ENCODE measurements around the gene IL1RAPL1.
"Not testable (repeated sequence)": the region's sequence is repeated elsewhere in the genome, so short reads cannot be mapped to it uniquely, and the experiment has no call there.

The IL1RAPL1 gene

DNA sequence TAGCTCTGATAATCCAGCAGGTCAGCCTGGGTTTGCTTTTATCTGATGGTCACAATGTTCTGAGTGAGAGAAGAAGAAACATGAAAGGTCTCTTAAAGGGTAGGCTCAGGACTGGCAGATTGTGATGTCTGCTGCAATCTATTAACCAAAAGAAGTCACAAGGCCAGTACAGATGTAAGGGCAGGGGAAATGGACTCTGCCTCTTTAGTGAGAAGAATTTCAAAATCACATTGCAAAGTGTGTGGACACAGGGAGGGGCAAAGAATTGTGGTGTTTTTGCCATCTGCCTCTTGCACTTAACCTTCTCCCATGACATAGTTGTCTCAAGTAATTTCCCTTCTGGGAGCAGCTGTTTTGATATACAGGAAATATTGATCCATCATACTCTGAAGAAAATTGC, 40.9 kb downstream of the IL1RAPL1 start:
- DNase-seq (ENCODE audit: low read depth) = no peak

DNA sequence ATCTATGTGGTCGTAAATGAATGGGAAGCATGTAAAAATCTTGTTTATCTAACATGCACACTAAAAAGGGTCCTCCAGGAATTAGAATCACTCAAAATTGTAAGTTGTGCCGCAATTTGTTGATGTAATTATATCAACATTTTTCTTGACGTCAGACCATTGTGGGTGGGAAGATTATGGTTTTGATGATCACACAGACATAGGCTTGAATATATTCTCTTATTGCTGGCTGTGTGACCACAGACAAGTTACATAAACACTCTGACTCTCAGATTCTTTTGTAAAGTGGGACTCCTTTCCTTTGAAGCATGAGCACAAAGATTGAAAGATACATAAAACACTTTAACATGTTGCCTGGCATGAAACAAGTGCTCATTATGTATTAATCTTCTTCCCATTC, 51.5 kb downstream of the IL1RAPL1 start:
- DNase-seq (ENCODE audit: low read depth) = no peak

DNA sequence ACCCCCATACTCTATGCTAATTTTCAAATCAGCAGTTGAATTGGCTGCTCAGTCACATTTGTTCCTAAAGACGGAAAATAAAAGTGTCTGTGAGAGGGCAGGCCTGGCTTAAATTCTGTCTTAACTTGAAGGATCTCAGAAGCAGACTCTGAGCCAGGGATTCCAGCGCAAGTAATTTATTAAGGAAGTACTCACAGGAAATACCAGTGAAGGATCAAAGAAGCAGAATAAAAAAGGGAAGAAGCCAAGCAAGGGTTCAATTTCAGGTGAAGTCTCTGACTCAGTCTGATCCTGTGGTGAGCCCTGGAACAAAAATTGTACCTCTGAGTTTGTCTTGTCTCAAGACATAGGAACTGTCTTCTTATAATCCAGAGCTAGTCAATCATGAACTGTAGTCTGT, 52.2 kb downstream of the IL1RAPL1 start:
- DNase-seq (ENCODE audit: low read depth) = no peak

DNA sequence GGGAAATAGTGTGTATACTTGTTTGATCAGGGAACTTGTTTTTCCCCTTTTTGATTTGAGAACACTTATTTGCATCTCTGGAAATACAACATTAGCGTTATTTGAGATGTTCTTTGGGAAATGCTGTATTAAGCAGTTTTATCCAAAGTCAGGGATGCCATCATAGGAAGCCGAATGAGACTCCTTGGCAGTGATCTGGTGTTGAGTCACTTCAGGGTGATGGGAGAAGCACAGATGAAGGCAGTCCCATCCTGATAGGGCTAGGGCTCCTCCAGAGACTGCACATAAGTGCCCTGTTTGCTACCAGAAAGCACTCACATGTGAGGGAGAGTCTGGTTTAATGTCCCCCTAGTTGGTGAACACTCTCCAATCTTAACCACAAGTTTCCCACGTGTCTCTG, 62.3 kb downstream of the IL1RAPL1 start:
- DNase-seq (ENCODE audit: low read depth) = no peak

DNA sequence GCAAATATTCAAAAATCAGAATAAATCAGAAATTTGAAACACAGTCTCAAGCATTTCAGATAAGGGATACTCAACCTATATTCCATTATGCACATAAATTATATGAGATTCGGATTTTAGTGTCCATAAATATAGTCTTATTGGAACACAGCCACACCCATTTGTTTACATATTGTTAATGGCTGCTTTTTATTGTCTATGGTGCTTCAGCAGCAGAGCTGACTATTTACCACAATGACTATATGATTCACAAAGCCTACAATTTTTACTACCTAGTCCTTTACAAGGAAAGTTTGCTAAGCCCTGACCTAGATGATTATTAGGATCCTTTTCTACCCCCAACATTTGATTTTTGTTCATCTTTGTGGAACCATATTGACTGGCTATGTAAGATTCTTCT, 63.9 kb downstream of the IL1RAPL1 start:
- DNase-seq (ENCODE audit: low read depth) = no peak

DNA sequence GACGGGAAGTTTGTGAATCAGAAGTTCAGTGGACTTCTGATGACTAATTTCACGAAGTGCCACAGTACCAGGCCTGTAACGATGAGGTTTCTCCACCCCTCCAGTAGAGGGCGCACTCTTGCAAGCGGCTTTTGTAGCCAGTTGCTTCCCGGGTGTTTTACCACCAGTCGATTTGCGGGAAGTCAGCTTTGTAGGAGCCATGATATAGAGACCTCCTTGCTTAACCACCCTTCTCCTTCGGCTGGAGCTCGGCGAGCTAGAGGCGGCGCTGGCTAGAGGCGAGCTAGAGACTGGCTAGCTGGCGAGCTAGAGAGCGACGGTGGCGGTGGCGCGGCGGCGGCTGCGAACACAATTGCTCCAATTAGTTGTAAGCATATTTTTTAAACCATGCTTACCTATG, 72.0 kb downstream of the IL1RAPL1 start:
- no peak for DNase-seq (ENCODE audit: low read depth)

DNA sequence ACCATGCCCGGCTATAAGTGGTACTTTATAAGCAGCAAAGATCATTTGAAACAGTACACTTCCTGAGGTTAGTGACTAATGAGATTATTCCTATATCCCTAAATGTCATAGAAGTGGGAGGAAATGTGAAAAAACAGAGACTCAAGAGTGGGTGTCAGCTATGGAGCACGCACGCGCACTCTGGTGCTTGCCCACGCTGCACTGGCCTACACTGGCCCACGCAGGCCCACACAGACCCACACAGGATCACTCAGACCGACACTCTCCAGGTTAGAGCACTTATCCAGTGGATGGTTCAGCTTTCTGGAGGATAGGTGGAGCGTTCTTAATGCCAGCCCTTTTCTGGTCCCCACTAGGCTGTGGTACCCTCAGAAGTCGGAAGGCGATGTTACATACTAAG, 78.5 kb downstream of the IL1RAPL1 start:
- no peak for DNase-seq (ENCODE audit: low read depth)

DNA sequence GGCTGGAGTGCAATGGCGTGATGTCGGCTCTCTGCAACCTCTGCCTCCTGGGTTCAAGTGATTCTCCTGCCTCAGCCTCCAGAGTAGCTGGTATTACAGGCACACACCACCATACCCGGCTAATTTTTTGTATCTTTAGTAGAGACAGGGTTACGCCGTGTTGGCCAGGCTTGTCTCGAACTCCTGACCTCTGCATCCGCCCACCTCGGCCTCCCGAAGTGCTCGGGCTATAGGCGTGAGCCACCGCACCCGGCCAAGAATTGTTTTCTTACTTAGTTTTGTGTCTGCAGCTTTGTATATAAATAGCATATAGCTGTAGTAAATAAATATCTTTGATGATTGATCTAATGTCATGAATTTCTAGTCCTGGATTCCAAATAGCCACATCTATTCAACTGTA, 81.1 kb downstream of the IL1RAPL1 start:
- DNase-seq (ENCODE audit: low read depth) = no peak

DNA sequence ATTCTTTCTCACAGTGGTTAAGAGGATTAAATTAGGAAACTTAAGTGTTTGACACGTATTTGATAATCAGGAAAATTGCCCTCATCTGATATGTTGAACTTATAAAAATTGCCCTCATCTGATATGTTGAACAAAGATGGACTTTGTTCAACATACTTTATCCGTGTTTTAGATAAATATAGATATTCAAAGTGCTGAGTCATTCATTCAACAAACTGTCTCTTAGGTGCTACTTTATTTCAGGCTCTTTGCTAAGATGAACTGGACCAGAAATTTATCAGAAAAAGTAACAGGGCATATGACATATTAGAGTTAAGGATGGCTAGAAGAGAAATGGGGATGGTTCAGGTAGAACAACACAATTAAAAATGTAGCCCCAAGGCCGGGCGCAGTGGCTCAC, 81.7 kb downstream of the IL1RAPL1 start:
- DNase-seq (ENCODE audit: low read depth) = no peak

DNA sequence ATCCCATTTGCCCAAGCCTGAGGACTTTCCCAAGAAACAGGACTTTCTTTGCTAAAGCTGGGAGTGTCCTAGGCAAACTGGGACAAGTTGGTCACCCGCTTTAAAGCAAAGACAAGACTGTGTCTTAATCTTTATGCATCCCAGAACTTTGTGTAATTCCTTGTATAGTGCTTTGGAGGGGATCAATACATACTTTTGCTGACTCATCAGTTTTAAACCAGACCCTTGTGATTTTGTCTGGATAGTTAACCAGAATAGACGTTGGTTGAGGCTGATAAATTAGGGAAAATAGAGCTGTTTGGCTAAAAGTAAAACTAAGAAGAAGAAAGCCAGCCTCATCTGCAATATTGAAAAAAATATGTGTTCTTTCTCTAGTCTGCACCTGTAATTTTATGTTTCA, 82.8 kb downstream of the IL1RAPL1 start:
- no peak for DNase-seq (ENCODE audit: low read depth)

DNA sequence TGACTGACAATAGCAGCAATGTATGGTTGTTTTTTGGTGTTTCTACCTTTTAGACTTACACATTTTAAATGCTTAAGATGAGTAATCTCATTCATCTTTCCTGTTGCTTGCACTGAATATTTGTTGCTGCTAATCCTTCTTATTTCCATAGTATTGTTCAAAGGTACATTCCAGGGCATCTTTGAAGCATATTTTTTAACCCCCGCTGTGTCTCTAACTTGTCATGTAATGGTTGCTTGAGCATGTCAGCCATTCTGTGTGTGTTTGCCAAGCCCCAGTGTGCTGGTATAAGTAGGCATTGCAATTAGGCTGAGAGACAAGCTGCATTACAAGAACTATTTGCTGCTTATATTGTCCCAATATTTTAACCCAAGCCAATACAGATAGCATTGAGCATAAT, 87.9 kb downstream of the IL1RAPL1 start:
- no peak for DNase-seq (ENCODE audit: low read depth)

DNA sequence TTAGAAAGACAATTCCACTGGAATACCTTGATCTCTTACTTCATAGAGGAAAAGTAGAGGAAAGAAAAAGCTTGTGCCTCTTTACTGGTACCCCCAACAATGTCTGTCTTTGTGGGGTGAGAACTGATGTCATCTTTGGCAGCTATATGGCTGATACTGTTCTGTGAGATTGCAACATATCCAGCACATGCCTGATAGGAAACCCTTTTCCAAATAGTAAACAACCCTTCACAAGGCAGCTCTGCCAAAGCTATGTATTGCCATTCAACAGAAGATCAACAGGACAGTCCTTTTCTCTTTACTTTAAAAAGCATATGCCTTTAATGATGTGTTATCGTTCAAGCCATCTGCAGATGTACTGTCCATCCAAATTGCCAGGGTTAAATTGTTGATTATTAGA, 105.9 kb downstream of the IL1RAPL1 start:
- DNase-seq (ENCODE audit: low read depth) = no peak

DNA sequence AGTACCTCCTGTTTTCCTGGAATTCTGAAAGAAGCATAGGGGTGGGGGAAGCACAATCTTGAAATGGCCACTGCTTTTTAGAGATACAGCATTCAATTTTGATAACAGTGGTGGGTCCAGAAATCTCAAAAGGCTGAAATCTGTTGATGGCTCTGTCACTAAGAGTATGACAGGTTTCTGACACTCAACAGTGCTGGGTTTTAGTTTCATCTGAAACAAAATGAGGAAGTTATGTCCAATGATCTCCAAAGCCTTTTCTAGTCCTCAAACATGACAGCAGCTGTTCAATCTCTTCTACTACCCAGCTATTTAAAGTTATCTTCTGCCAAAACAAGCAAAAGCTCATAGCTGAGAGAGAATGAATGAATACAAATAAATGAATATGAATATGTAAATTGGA, 110.5 kb downstream of the IL1RAPL1 start:
- no peak for DNase-seq (ENCODE audit: low read depth)

DNA sequence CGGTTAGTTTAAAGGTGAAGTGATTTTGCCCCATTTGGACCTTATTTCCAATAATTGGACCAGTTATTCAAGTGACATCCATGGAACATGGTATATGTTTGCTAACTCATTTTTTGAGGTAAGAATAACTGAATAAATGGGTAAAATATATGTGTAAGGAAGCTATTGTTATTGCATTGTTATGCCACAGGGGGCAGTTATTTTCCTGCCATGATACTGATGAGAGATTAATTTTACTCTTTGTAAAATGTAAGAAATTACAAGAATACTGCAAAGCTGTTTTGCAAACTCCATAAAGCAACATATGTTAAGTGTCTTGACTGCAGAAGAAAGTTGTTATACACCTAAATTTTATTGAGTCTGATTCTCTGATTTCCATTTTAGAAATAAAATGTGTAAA, 114.0 kb downstream of the IL1RAPL1 start:
- DNase-seq (ENCODE audit: low read depth) = no peak

DNA sequence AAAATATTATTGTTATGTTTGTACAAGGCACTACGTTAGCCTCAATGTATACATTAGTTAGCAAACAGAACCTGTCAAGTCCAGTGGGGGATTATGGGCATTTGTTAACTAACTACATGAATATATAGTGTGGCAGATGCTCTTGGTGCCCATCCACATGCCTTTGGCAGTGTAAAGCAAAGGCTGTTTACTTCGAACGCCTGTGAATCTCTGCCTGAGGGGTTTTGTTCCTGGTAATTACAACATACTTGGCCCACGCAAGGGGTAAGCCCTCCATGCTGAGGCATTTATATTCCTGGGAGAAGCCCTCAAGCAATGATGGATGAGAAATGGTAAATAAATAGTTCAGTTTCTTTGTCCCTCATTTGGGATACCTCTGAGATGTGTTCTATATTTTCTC, 119.7 kb downstream of the IL1RAPL1 start:
- DNase-seq (ENCODE audit: low read depth) = no peak

DNA sequence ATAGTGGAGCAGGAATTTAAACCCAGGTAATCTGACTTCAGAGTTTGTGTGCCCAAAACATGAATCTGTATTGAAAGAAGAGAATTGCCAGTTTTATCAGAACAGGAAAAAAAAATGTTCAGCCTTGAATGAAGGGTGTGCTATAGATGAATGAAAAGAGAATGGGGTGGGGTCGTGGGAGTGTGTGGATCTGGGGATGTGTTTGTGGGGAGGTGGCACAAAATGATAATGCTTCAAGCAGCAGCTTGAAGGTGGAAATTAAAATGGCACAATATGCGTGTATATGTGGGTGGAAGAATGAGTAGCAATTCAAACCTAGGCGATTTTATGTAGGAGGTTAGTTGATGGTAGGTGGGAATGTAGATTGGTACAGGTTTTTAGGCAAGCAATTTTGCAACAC, 122.2 kb downstream of the IL1RAPL1 start:
- DNase-seq (ENCODE audit: low read depth) = no peak

DNA sequence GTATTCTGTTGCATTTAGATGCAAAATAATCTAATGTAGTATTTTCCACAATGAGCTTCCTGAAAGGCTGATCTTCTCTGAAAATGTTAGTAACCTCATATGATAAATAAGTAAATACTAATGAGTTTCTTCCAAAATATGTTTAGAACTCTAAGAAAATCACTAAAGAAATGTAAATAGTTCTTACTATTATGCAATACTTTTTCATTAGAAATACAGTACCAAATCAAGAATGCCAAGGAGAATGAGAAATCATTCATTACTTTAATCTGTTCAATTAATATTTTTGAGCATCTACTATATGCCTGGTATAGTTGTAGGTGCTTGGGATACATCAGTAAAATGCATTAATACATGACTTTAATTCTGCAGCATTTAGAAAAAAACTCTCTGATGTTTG, 130.6 kb downstream of the IL1RAPL1 start:
- no peak for DNase-seq (ENCODE audit: low read depth)

DNA sequence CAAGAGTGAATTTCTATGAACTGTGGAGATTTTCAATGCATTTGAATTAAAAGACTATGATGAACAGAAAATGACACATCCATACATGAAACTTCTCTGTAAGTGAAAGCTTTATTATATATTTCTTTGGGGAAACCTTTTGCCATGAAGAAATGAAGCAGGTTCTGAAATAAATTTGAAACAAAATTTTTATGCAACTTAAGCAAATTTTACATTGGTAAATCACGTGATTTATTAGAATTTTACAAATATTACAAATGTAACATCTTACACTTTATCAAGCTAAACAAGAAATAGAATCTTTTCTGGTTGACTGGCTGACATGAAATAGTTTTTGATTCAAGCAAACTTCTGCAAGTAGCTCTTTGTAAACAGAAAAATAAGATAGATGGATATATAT, 131.2 kb downstream of the IL1RAPL1 start:
- DNase-seq (ENCODE audit: low read depth) = no peak

DNA sequence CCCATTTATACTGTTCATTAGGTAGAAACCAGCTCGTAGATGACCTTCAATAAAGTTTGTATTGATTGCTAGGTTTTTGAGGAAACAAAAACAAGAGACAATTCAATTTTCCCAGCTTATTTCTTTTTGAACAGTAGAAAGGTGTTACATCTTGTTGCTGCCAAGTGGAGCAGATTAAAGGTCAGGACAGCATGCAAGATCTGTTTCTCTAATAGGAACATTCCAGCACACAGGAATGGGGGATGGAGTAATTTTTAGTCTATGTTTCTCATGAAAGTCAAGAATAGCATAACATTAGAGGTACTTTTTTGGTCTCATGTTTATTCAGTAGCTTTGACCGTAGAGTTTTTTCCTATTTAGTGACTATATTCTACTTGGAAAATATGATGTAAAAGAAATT, 132.4 kb downstream of the IL1RAPL1 start:
- DNase-seq (ENCODE audit: low read depth) = no peak

DNA sequence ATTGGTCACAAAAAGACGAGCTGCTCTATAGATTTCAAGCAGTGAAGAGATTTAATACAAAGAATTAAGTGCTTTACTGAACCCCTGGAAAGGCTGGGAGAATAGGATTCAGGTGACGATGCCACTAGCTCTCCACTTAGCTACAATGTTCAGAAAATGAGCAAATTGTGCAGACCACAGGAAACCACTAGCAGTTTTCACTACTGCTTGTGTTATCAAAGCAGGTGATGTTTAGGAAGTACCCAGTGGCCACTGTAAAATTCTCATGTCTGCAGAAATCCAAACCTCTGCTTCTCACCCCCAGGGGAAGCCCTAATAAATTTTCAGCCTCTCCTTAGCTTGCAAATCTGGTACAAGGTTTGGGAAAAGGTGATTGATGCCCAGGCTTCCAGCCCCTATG, 165.1 kb downstream of the IL1RAPL1 start:
- no peak for DNase-seq (ENCODE audit: low read depth)

DNA sequence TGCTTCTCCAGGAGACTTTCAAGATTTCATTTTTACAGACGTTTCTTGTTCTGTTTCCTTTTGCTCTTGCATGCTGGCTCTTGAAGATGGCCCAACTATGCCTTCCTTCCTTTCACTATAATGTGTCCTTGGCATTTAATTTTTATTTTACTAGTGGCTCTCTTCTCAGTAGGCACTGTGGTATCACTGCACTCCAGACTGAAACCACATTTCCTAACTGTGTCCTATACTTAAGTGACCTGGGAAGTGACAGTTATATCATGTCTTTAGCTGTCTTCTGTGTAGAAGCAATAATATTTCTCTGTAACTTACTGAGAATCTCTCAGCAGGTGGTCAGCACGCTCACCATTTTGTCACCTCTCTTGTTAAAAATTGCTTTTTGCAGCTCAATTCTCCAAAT, 168.9 kb downstream of the IL1RAPL1 start:
- DNase-seq (ENCODE audit: low read depth) = no peak

DNA sequence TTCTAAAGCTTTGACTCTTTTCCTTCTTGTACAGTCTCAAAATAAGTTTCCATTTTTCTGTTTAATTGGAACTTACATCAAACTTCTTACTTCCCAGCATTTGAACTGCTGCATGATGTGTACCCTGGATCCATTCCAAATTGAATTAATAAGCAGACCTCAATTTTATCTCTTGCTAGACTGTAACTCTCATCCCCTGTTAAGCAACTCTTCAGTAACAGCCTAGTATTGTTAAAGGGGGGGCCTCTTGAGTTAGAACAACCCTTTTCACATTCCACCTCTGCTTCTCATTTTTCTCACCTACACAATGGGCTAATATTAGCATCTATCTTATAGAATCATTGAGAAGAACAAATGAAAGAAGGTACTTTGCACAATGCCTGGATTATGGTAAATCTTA, 169.4 kb downstream of the IL1RAPL1 start:
- no peak for DNase-seq (ENCODE audit: low read depth)

DNA sequence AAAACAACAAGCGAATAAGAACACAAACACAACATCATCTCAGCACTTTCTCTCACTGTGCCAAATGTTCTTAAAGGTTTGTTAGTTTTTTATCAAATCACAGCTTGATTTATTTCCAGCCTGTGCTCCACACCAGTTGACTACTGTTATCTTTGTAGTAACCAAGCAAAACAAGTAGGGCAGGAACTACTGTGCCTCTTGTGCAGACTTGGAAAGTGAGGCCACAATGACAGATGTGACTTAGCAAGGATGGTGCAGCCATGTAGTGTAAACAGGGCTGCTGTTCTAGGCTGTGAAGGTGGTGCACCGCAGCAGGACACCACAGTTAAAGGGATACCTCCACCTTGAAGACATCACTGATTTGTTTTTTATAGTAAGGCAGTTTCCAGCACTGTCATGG, 170.0 kb downstream of the IL1RAPL1 start:
- DNase-seq (ENCODE audit: low read depth) = no peak

DNA sequence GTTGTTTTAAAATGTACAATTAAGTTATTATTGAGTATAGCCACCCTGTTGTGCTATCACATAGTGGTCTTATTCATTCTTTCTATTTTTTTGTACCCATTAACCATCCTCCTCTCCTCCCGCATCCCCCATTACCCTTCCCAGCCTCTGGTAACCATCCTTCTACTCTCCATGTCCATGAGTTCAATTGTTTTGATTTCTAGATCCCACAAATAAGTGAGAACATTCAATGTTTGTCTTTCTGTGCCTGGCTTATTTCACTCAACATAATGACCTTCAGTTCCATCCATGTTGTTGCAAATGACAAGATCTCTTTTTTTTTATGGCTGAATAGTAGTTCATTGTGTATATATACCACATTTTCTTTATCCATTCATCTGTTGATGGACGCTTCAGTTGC, 179.3 kb downstream of the IL1RAPL1 start:
- not testable (repeated sequence) for DNase-seq (ENCODE audit: low read depth)

DNA sequence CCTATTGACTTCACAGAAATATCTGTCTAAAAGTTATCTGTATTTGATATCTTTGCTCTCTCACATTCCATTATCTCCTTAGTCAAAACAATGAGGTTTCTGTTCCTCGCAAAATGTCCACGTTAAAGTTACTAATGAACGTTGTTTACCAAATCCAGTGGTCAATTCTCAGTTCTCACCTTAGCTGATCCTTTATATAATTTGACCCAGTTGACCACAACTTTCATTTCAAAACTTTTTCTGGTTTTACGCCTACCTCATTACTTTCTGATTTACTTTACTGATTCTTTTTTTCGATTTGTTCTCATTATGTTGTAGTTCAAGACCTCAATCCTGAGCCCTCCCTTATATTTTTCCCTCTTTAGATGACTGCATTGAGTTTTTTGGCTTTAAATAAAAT, 186.6 kb downstream of the IL1RAPL1 start:
- DNase-seq (ENCODE audit: low read depth) = no peak

All from activated T-cell treated with anti-CD3 and anti-CD28 coated beads for 24 hours (primary cell).